ENCODE measurements around the gene SGO2. TPM values are rescaled to one million over a fixed set of nuclear protein-coding genes. Genes with fewer than 3 reads are reported as not detected.

Gene SGO2
- total RNA-seq, 1 experiment from 2014 or later = 32.3 TPM

DNA sequence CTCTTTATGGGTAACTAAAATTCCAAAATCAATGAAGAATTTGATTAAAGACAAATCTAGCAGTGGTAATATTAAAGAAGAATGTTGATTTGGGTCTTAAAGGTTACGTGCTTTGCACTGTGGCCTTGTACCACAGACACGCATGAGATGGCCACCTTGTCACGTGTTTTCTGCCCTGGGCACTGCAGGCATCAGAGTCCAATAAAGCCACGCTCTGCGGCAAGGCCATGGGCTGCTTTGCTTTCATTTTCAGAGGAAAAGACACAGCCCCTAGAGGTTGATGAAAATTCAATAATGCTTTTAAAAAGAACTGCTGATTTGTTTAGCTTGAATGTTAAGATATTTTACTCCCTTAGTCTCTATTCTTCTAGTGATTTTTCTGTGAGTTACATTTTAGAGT, 90.2 kb downstream of the SGO2 start:
- H2AFZ ChIP-seq (ENCODE audit: low read length) = no peak overlapping the region
- H3K36me3 ChIP-seq (ENCODE audit: insufficient read depth, low read length) = no peaks in the 10 kb centered on the region
- no peak overlapping the region for H3K9ac ChIP-seq (ENCODE audit: low read length)
- H3K4me3 ChIP-seq (ENCODE audit: low read length) = no peak overlapping the region
- no peaks in the 10 kb centered on the region for H3K9me2 ChIP-seq (replicated peaks; ENCODE audit: insufficient read depth, low read length)
- H3K79me2 ChIP-seq (ENCODE audit: low read length) = no peaks in the 10 kb centered on the region
- no peaks in the 10 kb centered on the region for H4K20me1 ChIP-seq (ENCODE audit: insufficient read depth, low read depth, low read length)
- H3K9me3 ChIP-seq (ENCODE audit: low read length) = no peaks in the 10 kb centered on the region
- H3K4me2 ChIP-seq (ENCODE audit: low read depth, low read length, poor library complexity, severe bottlenecking) = no peak overlapping the region
- no peak for DNase-seq
- H3K4me1 ChIP-seq (ENCODE audit: low read length) = no peaks in the 10 kb centered on the region
- no peak overlapping the region for H3K27ac ChIP-seq (ENCODE audit: low read length)
- H3K27me3 ChIP-seq (ENCODE audit: low read length) = no peaks in the 10 kb centered on the region

DNA sequence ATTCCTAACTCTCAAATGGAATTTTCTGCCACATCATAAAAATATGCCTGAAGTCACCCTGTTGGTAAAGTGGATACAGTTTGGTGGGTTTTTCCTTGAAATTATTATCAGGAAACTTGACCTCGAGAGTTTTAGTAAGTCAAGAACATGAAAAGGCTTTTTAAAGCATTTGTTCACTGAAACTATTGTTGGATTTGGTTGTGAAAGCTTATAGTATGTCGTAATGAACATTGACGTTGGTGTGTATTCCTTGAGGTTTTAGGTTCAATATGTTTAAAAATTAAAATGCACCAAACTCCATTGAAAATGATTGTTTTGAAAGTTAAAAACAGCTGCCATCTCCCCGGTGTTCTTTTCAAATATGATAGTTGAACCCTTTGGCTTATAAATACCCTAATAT, 90.6 kb downstream of the SGO2 start:
- Histone ChIP-seq H3K4me2 (ENCODE audit: low read depth, low read length, poor library complexity, severe bottlenecking) (no peak overlapping the region), H3K27ac (ENCODE audit: low read length) (no peak overlapping the region), H3K9ac (ENCODE audit: low read length) (no peak overlapping the region), H4K20me1 (ENCODE audit: insufficient read depth, low read depth, low read length) (no peaks in the 10 kb centered on the region), H2AFZ (ENCODE audit: low read length) (no peak overlapping the region), H3K27me3 (ENCODE audit: low read length) (no peaks in the 10 kb centered on the region), H3K4me3 (ENCODE audit: low read length) (no peak overlapping the region), H3K79me2 (ENCODE audit: low read length) (no peaks in the 10 kb centered on the region), H3K36me3 (ENCODE audit: insufficient read depth, low read length) (no peaks in the 10 kb centered on the region), H3K9me2 (replicated peaks; ENCODE audit: insufficient read depth, low read length) (no peaks in the 10 kb centered on the region), H3K4me1 (ENCODE audit: low read length) (no peaks in the 10 kb centered on the region), H3K9me3 (ENCODE audit: low read length) (no peaks in the 10 kb centered on the region)
- DNase-seq = no peak

DNA sequence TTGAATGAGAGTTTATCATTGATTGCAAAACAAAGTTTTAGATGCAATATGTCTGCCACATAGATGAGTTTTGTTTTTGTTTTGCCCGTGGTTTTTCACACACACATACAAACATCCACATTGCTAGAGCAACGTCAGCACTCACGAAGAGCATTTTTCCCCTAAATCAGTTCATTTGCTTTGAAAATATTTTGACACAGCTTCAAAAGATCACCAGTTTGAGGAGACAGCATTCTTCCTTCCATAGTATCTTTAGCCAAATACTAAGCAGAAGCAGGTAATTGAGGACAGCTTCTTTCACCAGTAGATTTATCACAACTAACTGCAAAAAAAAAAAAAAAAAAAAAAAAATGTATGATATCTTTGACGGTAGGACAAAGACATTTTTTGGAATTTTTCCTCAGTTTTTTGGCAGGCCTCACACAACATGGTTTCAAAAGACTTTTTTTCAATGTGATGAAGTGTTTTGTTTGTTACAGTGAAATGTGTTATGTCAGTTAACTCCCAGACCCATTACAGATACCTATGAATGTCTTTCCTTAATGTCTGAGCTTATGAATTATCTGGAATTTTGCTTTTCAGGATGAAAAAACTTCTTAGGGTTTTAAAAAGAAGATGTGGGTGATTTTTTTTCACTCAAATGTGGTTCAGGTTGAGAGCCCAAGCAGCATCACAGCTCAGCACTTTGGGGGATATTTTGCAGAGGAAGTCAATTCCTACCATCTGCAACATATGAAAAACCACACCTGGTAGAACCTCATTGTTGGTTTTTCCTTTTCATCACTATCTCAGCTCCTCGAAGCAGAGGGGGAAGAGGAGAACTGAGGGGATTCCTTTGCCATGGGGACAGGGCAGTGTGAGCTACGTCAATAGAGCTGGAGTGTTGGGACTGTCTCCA, 91.4 kb downstream of the SGO2 start:
- no peaks in the 10 kb centered on the region for H3K9me3 ChIP-seq (ENCODE audit: low read length)
- no peaks in the 10 kb centered on the region for H3K27me3 ChIP-seq (ENCODE audit: low read length)
- H3K9me2 ChIP-seq (replicated peaks; ENCODE audit: insufficient read depth, low read length) = no peaks in the 10 kb centered on the region
- no peak overlapping the region for H2AFZ ChIP-seq (ENCODE audit: low read length)
- no peaks in the 10 kb centered on the region for H3K79me2 ChIP-seq (ENCODE audit: low read length)
- no peak for DNase-seq
- no peaks in the 10 kb centered on the region for H4K20me1 ChIP-seq (ENCODE audit: insufficient read depth, low read depth, low read length)
- H3K4me2 ChIP-seq (ENCODE audit: low read depth, low read length, poor library complexity, severe bottlenecking) = no peak overlapping the region
- no peaks in the 10 kb centered on the region for H3K36me3 ChIP-seq (ENCODE audit: insufficient read depth, low read length)
- H3K27ac ChIP-seq (ENCODE audit: low read length) = no peak overlapping the region
- no peak overlapping the region for H3K9ac ChIP-seq (ENCODE audit: low read length)
- H3K4me3 ChIP-seq (ENCODE audit: low read length) = no peak overlapping the region
- no peaks in the 10 kb centered on the region for H3K4me1 ChIP-seq (ENCODE audit: low read length)

DNA sequence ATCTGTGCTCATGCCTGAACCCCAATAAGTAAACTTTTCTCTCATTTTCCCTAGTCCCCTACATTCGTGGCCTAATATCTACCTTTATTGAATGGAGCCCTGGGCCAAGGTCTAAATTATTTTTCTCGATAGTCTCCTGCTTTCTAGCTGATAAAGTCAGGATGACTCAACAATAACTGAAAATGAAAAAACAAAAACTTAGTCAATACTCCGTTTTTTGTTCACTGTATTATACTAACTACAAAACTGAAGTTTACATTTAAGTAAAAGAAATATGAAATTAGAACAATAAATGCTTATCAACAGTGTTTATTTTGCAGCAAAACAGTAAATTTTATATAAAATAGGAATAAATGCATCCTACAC, 92.0 kb downstream of the SGO2 start:
- Histone ChIP-seq H3K27ac (ENCODE audit: low read length) (no peak overlapping the region), H3K9me2 (replicated peaks; ENCODE audit: insufficient read depth, low read length) (no peaks in the 10 kb centered on the region), H2AFZ (ENCODE audit: low read length) (no peak overlapping the region), H3K4me3 (ENCODE audit: low read length) (no peak overlapping the region), H3K36me3 (ENCODE audit: insufficient read depth, low read length) (no peaks in the 10 kb centered on the region), H4K20me1 (ENCODE audit: insufficient read depth, low read depth, low read length) (no peaks in the 10 kb centered on the region), H3K4me2 (ENCODE audit: low read depth, low read length, poor library complexity, severe bottlenecking) (no peak overlapping the region), H3K79me2 (ENCODE audit: low read length) (no peaks in the 10 kb centered on the region), H3K9ac (ENCODE audit: low read length) (no peak overlapping the region), H3K9me3 (ENCODE audit: low read length) (no peaks in the 10 kb centered on the region), H3K27me3 (ENCODE audit: low read length) (no peaks in the 10 kb centered on the region), H3K4me1 (ENCODE audit: low read length) (no peaks in the 10 kb centered on the region)
- no peak for DNase-seq

DNA sequence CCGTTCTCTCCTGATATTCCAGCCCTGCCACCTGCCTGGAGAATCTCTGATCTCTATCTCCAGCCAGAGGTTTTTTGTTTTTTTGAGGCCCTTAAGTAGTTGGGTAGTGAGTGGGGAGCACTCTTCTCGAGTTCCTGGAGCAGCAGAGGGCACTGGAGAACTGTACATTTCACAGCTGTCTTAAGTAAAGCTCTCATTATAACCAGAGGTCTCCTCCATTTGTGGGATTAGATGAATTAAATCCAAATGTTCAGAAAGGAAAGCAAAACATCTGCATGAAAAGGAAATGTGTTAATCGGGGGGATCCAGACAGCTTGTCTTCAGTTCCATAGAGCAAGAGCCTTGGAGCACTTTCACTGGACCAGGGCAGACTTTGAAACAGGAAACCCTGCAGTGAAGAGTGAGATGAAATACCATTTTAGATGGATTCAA, 92.6 kb downstream of the SGO2 start:
- Histone ChIP-seq H2AFZ (ENCODE audit: low read length) (no peak overlapping the region), H3K36me3 (ENCODE audit: insufficient read depth, low read length) (no peaks in the 10 kb centered on the region), H3K79me2 (ENCODE audit: low read length) (no peaks in the 10 kb centered on the region), H3K9ac (ENCODE audit: low read length) (no peak overlapping the region), H3K4me1 (ENCODE audit: low read length) (no peaks in the 10 kb centered on the region), H4K20me1 (ENCODE audit: insufficient read depth, low read depth, low read length) (no peaks in the 10 kb centered on the region), H3K27me3 (ENCODE audit: low read length) (no peaks in the 10 kb centered on the region), H3K4me3 (ENCODE audit: low read length) (no peak overlapping the region), H3K9me2 (replicated peaks; ENCODE audit: insufficient read depth, low read length) (no peaks in the 10 kb centered on the region), H3K27ac (ENCODE audit: low read length) (no peak overlapping the region), H3K9me3 (ENCODE audit: low read length) (no peaks in the 10 kb centered on the region), H3K4me2 (ENCODE audit: low read depth, low read length, poor library complexity, severe bottlenecking) (no peak overlapping the region)
- DNase-seq = no peak

DNA sequence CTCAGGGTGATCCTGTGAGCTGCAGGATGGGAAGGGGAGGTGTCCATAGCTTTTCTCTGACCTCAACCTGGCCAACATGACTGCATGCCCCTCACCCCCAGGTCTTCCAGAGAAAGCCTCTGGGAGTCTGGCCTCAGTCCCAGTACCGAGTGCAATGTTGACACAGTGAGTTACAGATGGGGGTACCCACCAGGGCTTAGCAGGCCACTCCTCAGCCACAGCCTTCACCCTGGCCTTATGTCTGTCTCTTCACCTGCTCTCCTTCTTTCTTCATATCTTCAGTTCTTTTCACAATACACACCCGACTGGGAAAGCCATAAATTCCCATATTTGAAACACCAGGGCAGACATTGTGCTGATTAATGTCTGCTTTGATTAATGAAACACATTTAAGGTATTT, 93.3 kb downstream of the SGO2 start:
- Histone ChIP-seq H3K27me3 (ENCODE audit: low read length) (no peaks in the 10 kb centered on the region), H3K9me2 (replicated peaks; ENCODE audit: insufficient read depth, low read length) (no peaks in the 10 kb centered on the region), H2AFZ (ENCODE audit: low read length) (no peak overlapping the region), H3K4me1 (ENCODE audit: low read length) (no peaks in the 10 kb centered on the region), H3K9ac (ENCODE audit: low read length) (no peak overlapping the region), H4K20me1 (ENCODE audit: insufficient read depth, low read depth, low read length) (no peaks in the 10 kb centered on the region), H3K36me3 (ENCODE audit: insufficient read depth, low read length) (no peaks in the 10 kb centered on the region), H3K79me2 (ENCODE audit: low read length) (no peaks in the 10 kb centered on the region), H3K4me3 (ENCODE audit: low read length) (no peak overlapping the region), H3K4me2 (ENCODE audit: low read depth, low read length, poor library complexity, severe bottlenecking) (no peak overlapping the region), H3K9me3 (ENCODE audit: low read length) (no peaks in the 10 kb centered on the region), H3K27ac (ENCODE audit: low read length) (no peak overlapping the region)
- no peak for DNase-seq

DNA sequence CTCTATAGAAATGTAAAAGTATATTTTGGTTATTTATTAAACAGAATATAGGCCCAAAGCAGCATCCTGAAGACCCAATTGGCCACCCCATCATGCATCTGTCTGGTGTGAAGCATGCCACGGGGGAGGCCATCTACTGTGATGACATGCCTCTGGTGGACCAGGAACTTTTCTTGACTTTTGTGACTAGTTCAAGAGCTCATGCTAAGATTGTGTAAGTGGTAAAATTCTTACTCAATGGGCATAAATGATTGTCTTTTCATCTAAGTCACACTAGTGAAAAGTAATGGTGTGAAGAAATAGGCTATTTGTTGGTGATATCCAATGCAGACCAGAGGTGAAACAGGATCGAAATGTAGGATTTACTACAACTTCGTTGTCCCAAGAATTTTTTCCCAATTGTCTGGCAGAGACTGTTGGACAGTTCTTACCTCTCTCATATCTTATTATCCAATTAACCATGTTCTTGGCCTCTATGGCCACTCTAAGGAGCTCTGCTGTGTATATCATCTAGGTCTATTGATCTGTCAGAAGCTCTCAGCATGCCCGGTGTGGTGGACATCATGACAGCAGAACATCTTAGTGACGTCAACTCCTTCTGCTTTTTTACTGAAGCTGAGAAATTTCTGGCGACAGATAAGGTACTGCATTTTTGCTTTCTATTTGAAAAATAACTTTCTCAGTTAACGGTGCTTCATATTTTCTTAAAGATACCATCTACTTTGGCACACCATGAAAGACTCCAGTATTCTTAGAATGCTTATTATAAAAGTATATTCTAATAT, 94.8 kb downstream of the SGO2 start:
- Histone ChIP-seq H3K4me1 (ENCODE audit: low read length) (no peaks in the 10 kb centered on the region), H3K4me3 (ENCODE audit: low read length) (no peak overlapping the region), H3K9me2 (replicated peaks; ENCODE audit: insufficient read depth, low read length) (no peaks in the 10 kb centered on the region), H3K36me3 (ENCODE audit: insufficient read depth, low read length) (no peaks in the 10 kb centered on the region), H3K9me3 (ENCODE audit: low read length) (no peaks in the 10 kb centered on the region), H2AFZ (ENCODE audit: low read length) (no peak overlapping the region), H3K79me2 (ENCODE audit: low read length) (no peaks in the 10 kb centered on the region), H3K27me3 (ENCODE audit: low read length) (no peaks in the 10 kb centered on the region), H3K9ac (ENCODE audit: low read length) (no peak overlapping the region), H3K27ac (ENCODE audit: low read length) (no peak overlapping the region), H4K20me1 (ENCODE audit: insufficient read depth, low read depth, low read length) (no peaks in the 10 kb centered on the region), H3K4me2 (ENCODE audit: low read depth, low read length, poor library complexity, severe bottlenecking) (no peak overlapping the region)
- DNase-seq = no peak

DNA sequence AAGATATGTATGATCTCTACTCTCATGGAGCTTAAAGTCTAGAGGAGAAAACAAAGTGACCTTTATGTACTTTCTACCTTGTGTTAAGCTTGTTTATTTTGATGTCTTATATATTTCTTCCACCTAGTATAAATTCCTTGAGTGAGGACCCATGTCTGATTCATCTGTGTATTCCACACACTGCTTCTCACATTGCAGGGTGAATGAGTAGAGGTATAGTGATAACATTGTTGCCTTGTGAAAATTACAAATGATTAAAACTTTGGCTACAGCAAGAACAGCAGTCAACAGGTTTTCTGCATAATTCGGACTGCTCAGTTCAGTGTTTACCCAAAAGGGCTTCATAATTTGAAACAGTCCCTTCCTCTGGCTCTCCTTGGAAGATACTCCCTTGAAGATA, 96.1 kb downstream of the SGO2 start:
- no peak overlapping the region for H3K9ac ChIP-seq (ENCODE audit: low read length)
- no peak overlapping the region for H3K27ac ChIP-seq (ENCODE audit: low read length)

More for the DNA sequence above, 96.1 kb downstream of the SGO2 start:
- Histone ChIP-seq H4K20me1 (ENCODE audit: insufficient read depth, low read depth, low read length) (no peaks in the 10 kb centered on the region), H2AFZ (ENCODE audit: low read length) (no peak overlapping the region), H3K9me3 (ENCODE audit: low read length) (no peaks in the 10 kb centered on the region), H3K36me3 (ENCODE audit: insufficient read depth, low read length) (no peaks in the 10 kb centered on the region), H3K9me2 (replicated peaks; ENCODE audit: insufficient read depth, low read length) (no peaks in the 10 kb centered on the region), H3K4me3 (ENCODE audit: low read length) (no peak overlapping the region), H3K4me2 (ENCODE audit: low read depth, low read length, poor library complexity, severe bottlenecking) (no peak overlapping the region), H3K27me3 (ENCODE audit: low read length) (no peaks in the 10 kb centered on the region), H3K79me2 (ENCODE audit: low read length) (no peaks in the 10 kb centered on the region), H3K4me1 (ENCODE audit: low read length) (no peaks in the 10 kb centered on the region)
- DNase-seq = no peak
